ENCODE results near the gene PAQR3.

PAQR3 gene

DNA sequence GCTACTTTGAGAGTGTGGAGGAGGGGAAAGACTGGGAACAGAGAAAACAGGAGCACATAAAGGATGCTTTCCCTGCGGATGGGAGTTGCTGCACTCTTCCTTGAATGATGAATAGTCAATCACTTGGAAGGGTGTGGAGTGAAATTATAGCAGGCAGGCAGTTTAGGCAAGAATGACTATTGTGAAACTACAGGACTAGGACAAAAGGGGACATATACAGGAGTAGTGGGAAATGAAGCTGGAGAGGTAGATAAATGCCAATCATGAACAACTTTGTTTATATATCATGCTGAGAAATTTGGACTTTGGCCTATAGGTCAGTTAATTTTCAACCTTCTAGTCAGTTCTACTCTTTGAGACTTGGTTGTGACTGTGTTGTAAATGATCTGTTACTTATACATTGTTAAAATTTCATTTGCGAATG lies 76.9 kb downstream of the PAQR3 start:
- DNase-seq (ENCODE audit: low read depth in 2 of 2): no peak
